Testis (tissue), 2 donors: Measurements from ENCODE around the gene EHMT1.

ENCODE experiments used
- POLR2A ChIP-seq: fragments of 450-650 bp; IDR thresholded peaks from one replicate; pipeline ENCODE4 v1.6.1; 2017; ENCODE audit warnings: antibody characterized with exemption, mild to moderate bottlenecking, moderate library complexity
- TF ChIP-seq, protein P1 (sequence below), 3 experiments: fragments of 450-650 bp in 2 of 3; fragments of 200-600 bp in 1 of 3; sonication (generic) in 1 of 3; IDR thresholded peaks; one replicate each; pipeline ENCODE4 v1.5.1; 2016 to 2019; ENCODE audit warnings: antibody characterized with exemption in 3 of 3, mild to moderate bottlenecking in 2 of 3, moderate library complexity in 1 of 3

DNA sequence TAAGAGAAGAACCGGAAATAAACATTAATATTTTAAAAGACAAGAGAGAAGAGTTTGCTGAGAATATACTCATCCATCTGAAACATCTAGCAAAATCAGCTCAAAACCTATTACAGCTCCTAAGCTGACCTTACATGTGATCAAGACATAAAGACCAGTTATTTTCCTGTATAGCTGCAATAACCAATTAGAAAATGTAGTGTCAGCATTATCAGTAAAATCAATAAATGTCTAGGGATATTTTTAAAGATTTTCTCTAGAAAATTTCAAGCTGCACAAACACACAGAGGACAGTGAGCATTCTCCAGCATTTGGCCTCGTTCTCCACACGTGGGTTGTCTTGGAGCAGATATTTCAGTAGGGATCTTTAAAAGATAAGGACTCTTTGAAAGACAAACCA lies 131.2 kb downstream of the EHMT1 start:
- TF ChIP-seq, protein P1, sequence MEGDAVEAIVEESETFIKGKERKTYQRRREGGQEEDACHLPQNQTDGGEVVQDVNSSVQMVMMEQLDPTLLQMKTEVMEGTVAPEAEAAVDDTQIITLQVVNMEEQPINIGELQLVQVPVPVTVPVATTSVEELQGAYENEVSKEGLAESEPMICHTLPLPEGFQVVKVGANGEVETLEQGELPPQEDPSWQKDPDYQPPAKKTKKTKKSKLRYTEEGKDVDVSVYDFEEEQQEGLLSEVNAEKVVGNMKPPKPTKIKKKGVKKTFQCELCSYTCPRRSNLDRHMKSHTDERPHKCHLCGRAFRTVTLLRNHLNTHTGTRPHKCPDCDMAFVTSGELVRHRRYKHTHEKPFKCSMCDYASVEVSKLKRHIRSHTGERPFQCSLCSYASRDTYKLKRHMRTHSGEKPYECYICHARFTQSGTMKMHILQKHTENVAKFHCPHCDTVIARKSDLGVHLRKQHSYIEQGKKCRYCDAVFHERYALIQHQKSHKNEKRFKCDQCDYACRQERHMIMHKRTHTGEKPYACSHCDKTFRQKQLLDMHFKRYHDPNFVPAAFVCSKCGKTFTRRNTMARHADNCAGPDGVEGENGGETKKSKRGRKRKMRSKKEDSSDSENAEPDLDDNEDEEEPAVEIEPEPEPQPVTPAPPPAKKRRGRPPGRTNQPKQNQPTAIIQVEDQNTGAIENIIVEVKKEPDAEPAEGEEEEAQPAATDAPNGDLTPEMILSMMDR (IDR thresholded peaks at IDR 0.05): no peak
- no peak for TF ChIP-seq POLR2A
